ENCODE data around the gene PTCD2.

DNA sequence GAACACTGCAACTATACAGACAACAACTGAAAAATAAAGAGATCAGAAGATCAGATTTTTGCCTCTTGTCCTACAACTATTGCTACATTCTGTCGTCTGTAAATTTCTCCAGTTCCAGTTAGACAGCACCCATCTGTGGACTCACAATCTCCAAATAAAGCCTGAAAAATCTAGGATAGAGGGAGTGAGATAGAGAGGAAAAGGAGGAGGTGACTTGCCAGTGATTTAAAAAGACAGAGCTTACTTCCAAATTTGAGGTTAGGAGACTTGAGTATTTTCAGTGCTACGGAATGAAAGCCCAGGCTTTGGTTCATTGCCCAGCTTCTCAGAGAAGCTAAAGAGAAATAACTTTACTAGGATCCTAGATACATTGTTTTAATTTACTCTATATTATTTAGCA lies 63.6 kb downstream of the PTCD2 start:
- TF ChIP-seq, protein P1, sequence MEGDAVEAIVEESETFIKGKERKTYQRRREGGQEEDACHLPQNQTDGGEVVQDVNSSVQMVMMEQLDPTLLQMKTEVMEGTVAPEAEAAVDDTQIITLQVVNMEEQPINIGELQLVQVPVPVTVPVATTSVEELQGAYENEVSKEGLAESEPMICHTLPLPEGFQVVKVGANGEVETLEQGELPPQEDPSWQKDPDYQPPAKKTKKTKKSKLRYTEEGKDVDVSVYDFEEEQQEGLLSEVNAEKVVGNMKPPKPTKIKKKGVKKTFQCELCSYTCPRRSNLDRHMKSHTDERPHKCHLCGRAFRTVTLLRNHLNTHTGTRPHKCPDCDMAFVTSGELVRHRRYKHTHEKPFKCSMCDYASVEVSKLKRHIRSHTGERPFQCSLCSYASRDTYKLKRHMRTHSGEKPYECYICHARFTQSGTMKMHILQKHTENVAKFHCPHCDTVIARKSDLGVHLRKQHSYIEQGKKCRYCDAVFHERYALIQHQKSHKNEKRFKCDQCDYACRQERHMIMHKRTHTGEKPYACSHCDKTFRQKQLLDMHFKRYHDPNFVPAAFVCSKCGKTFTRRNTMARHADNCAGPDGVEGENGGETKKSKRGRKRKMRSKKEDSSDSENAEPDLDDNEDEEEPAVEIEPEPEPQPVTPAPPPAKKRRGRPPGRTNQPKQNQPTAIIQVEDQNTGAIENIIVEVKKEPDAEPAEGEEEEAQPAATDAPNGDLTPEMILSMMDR (conservative IDR thresholded peaks at IDR 0.05; ENCODE audit: low read length), result no peak
- no peak for TF ChIP-seq EZH2phosphoT487 (IDR thresholded peaks at IDR 0.05; ENCODE audit: borderline replicate concordance)
